ENCODE data around the gene HINT3. TPM values are rescaled to one million over a fixed set of nuclear protein-coding genes. Genes with fewer than 3 reads are reported as not detected.

HINT3 gene
- total and polyA plus RNA-seq, 11 donors = 8.1 to 40.0 (median 33.8) TPM

GRCh38 chr6:125939026-125939425 is 17.5 kb upstream of the HINT3 start:
- Histone ChIP-seq H3K27ac (no peak overlapping the region), H3K27me3 (no peaks in the 10 kb centered on the region), H3K9me3 (peaks cover 0 to 3% (median 0%) of the 10 kb centered on the region in 12 donors), H3K4me1 (peaks cover 0 to 19% (median under 1%) of the 10 kb centered on the region in 12 donors), H3K36me3 (no peaks in the 10 kb centered on the region), H3K4me3 (no peak overlapping the region)
- WGBS, 4 donors = 63 to 85% (median 76%) methylated on average over 1 of the region's 1 CpG
- no peak for TF ChIP-seq POLR2A (IDR thresholded peaks at IDR 0.05)
- TF ChIP-seq, protein P1, sequence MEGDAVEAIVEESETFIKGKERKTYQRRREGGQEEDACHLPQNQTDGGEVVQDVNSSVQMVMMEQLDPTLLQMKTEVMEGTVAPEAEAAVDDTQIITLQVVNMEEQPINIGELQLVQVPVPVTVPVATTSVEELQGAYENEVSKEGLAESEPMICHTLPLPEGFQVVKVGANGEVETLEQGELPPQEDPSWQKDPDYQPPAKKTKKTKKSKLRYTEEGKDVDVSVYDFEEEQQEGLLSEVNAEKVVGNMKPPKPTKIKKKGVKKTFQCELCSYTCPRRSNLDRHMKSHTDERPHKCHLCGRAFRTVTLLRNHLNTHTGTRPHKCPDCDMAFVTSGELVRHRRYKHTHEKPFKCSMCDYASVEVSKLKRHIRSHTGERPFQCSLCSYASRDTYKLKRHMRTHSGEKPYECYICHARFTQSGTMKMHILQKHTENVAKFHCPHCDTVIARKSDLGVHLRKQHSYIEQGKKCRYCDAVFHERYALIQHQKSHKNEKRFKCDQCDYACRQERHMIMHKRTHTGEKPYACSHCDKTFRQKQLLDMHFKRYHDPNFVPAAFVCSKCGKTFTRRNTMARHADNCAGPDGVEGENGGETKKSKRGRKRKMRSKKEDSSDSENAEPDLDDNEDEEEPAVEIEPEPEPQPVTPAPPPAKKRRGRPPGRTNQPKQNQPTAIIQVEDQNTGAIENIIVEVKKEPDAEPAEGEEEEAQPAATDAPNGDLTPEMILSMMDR (IDR thresholded peaks at IDR 0.05) = no peak
- intact Hi-C loops (cut with DNase I) = no loop called here
- DNase-seq (no peak), ATAC-seq (no peak)

GRCh38 chr6:125939791-125940190 is 16.8 kb upstream of the HINT3 start:
- peaks cover 0 to 25% (median 8%) of the 10 kb centered on the region in 12 donors for H3K4me1 ChIP-seq
- H3K36me3 ChIP-seq = no peaks in the 10 kb centered on the region
- no peak overlapping the region for H3K4me3 ChIP-seq
- WGBS, 4 donors = 84 to 91% (median 88%) methylated on average over 2 of the region's 2 CpGs
- TF ChIP-seq, protein P1 (IDR thresholded peaks at IDR 0.05) = no peak
- TF ChIP-seq POLR2A (IDR thresholded peaks at IDR 0.05) = no peak
- intact Hi-C loops (cut with DNase I) = no loop called here
- H3K27ac ChIP-seq = no peak overlapping the region
- ATAC-seq = no peak
- H3K9me3 ChIP-seq = peaks cover 0 to 3% (median 0%) of the 10 kb centered on the region in 12 donors
- no peak for DNase-seq
- H3K27me3 ChIP-seq = no peaks in the 10 kb centered on the region

DNA sequence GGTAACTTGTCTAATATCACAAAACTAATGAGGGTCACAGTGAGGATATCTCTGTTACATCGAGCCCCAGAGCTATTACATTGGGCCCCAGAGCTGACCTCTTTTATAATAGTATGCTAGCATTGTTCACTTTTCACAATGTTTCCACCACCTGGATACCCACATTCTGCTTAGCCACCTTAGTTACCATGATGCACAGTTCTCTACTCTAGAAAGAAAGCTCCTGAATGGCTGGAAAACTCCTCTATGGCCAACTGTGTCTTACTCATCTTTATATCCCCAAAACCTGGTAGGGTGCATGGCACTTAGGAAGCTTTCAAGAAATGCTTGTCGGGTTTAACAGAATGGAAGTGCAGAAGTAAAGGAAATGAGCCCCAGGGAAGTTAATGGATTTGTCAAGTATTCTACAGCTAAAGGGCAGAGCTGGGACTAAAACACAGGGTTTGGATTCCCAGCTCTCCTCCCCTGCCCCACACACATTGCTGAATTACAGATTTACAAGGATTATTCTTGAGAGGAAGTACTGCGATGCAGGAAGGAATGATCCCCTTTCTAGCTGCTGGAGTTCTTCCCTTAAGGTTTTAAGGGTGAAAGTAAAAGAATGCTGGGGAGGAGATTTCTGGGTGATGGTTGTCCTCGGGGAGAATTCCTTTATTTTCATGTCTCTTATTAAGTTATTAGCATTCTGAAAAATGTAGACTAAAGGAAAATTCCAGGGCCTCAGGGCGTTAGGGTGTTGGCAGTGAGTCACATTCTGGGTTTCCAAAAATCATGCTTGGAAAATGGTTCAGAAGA is 16.1 kb upstream of the HINT3 start:
- H3K9me3 ChIP-seq = peaks cover 0 to 3% (median 0%) of the 10 kb centered on the region in 12 donors
- H3K36me3 ChIP-seq = no peaks in the 10 kb centered on the region
- H3K4me1 ChIP-seq = peaks cover 0 to 31% (median 11%) of the 10 kb centered on the region in 12 donors
- intact Hi-C loops (cut with DNase I) = no loop called here
- no peak overlapping the region for H3K4me3 ChIP-seq
- TF ChIP-seq POLR2A (IDR thresholded peaks at IDR 0.05) = no peak
- TF ChIP-seq, protein P1 (IDR thresholded peaks at IDR 0.05) = no peak
- DNase-seq (no peak), ATAC-seq (no peak)
- 68 to 74% (median 70%) methylated on average over 5 of the region's 5 CpGs for WGBS, 4 donors
- no peaks in the 10 kb centered on the region for H3K27me3 ChIP-seq
- H3K27ac ChIP-seq = peak overlapping the region in 1 of 12 donors; percentile 38

- ATAC-seq (no peak), DNase-seq (no peak)
- peaks cover 0 to 50% (median 17%) of the 10 kb centered on the region in 12 donors for H3K4me1 ChIP-seq
- H3K4me3 ChIP-seq = no peak overlapping the region
- TF ChIP-seq POLR2A (IDR thresholded peaks at IDR 0.05) = no peak
- TF ChIP-seq, protein P1 (IDR thresholded peaks at IDR 0.05) = no peak
- intact Hi-C loops (cut with DNase I) = no loop called here
- no peaks in the 10 kb centered on the region for H3K36me3 ChIP-seq
- no peak overlapping the region for H3K27ac ChIP-seq
- H3K27me3 ChIP-seq = no peaks in the 10 kb centered on the region
- 91 to 94% (median 92%) methylated on average over 10 of the region's 10 CpGs for WGBS, 4 donors
- H3K9me3 ChIP-seq = no peaks in the 10 kb centered on the region
Measured at GRCh38 chr6:125942672-125943527, 13.7 kb upstream of the HINT3 start.

Measured in heart left ventricle (tissue), 16 donors.